T-helper 17 cell (primary cell): ENCODE measurements around the gene VPS45. TPM values are rescaled to one million over a fixed set of nuclear protein-coding genes. Genes with fewer than 3 reads are reported as not detected.
A peak's percentile ranks its signal among the peaks of the same experiment; 100 is the strongest.

Source experiments
- ATAC-seq: fragments of 150-1000 bp; cut with Tn5 transposase; 2 replicates; pipeline ENCODE4 v1.10.0; 2021; ENCODE audit warnings: mild to moderate bottlenecking, moderate library complexity
- DNase-seq, 3 donors: peaks; one replicate each; pipeline versions ENCODE4 v3.0.0 to v3.0.0-alpha.2; 2020 to 2021
- H3K9me3 ChIP-seq: one replicate; pipeline ENCODE4 v1.7.0; 2013; ENCODE audit warnings: low read length, mild to moderate bottlenecking; ENCODE audit not compliant: control insufficient read depth, poor library complexity, severe bottlenecking
- H3K27ac Mint-ChIP-seq: one replicate; pipeline ENCODE4 v1.8.0; 2022; ENCODE audit warnings: mild to moderate bottlenecking, moderate library complexity, mixed read lengths
- H3K27me3 Mint-ChIP-seq: one replicate; pipeline ENCODE4 v1.8.0; 2022; ENCODE audit warnings: mixed read lengths
- H3K36me3 Mint-ChIP-seq: one replicate; pipeline ENCODE4 v1.8.0; 2022; ENCODE audit warnings: low read depth, mixed read lengths
- H3K4me1 Mint-ChIP-seq: one replicate; pipeline ENCODE4 v1.8.0; 2022; ENCODE audit warnings: mild to moderate bottlenecking, mixed read lengths
- H3K4me3 Mint-ChIP-seq: one replicate; pipeline ENCODE4 v1.8.0; 2022; ENCODE audit warnings: mild to moderate bottlenecking, moderate library complexity, mixed read lengths
- total RNA-seq, 4 donors: library from RNA in 2 of 4; stranded (reverse) in 2 of 4; gene quantifications; one replicate each; pipeline ENCODE4 v1.2.3 and lab custom pipeline; 2022 to 2026

Gene VPS45
- total RNA-seq, 2 donors from 2014 or later, result 17.5 to 18.4 TPM

- H3K27me3 Mint-ChIP-seq, result no peaks in the 10 kb centered on the region
- peak overlapping the region; percentile 80 for H3K27ac Mint-ChIP-seq
- ATAC-seq (no peak), DNase-seq (no peak)
- no peaks in the 10 kb centered on the region for H3K9me3 ChIP-seq
- H3K4me3 Mint-ChIP-seq, result peak overlapping the region; percentile 95
- H3K36me3 Mint-ChIP-seq, result peaks cover 9% of the 10 kb centered on the region
- peaks cover 54% of the 10 kb centered on the region for H3K4me1 Mint-ChIP-seq
These were observed 81.3 kb downstream of the VPS45 start for GRCh38 chr1:150148837-150149270.

DNA sequence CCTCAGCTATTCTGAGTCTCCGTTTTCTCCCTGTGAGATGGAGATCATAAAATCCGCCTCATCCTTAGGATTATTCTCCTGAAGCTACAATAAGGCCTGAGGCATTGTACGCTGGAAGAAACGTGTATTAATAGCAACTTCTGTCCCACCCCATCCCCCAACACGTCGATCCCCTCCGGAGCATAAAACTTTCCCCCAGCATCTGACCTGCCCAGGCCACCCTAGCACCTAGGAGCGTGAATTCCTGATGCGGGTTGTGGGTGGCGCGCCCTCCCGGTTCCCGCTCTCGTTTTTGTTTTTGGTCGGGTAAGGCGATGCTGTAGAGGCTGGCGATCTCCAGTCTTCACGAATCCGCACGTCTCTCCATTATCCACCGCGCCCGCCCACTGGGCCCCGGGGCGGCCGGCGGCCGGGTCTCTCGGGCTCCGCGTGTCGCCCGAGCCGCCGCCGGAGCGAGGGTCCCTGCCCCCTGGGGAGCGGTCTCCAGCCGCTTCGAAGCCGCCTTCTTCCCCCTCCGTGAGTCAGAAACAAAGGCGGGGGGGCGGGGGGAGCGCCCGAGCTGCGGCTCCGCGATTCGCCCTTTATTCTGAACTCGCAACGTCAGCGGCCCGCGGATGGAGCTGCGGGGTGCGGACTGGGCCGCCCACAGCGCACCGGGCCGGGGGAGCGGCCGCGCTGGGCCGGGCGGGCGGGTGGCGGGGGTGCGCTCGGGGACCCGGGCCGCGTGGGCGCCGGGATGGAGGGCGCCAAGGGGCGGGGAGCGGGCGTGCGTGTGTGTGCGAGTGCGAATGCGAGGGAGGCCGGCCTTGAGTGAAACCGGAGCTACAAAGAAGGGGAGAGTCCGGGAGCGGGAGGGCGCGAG is 81.9 kb downstream of the VPS45 start, which contains the start of gene PLEKHO1:
Gene PLEKHO1 (plus strand): TSS at position 646 of the 862 bp plus-strand sequence. CDS start 342 bp downstream, outside the sequence.
- H3K36me3 Mint-ChIP-seq, result peaks cover 11% of the 10 kb centered on the region
- peak within 1 kb of the TSS; percentile 95 for H3K27ac Mint-ChIP-seq
- peaks cover 57% of the 10 kb centered on the region for H3K4me1 Mint-ChIP-seq
- ATAC-seq (peak; percentile 82), DNase-seq (peak; percentile 58 to 82 (median 78))
- peak within 1 kb of the TSS; percentile 96 for H3K4me3 Mint-ChIP-seq
- H3K27me3 Mint-ChIP-seq, result no peaks in the 10 kb centered on the region
- no peaks in the 10 kb centered on the region for H3K9me3 ChIP-seq

GRCh38 chr1:150150133-150151021 is 82.8 kb downstream of the VPS45 start:
- H3K27ac Mint-ChIP-seq, result peak overlapping the region; percentile 95
- peaks cover 16% of the 10 kb centered on the region for H3K36me3 Mint-ChIP-seq
- peak overlapping the region; percentile 96 for H3K4me3 Mint-ChIP-seq
- H3K9me3 ChIP-seq, result no peaks in the 10 kb centered on the region
- peaks cover 61% of the 10 kb centered on the region for H3K4me1 Mint-ChIP-seq
- no peaks in the 10 kb centered on the region for H3K27me3 Mint-ChIP-seq
- ATAC-seq (no peak), DNase-seq (no peak)

GRCh38 chr1:150151291-150152181 is 84.0 kb downstream of the VPS45 start:
- Mint-ChIP-seq H3K36me3 (peaks cover 16% of the 10 kb centered on the region), H3K4me1 (peaks cover 62% of the 10 kb centered on the region), H3K27ac (peak overlapping the region; percentile 95), H3K27me3 (no peaks in the 10 kb centered on the region), H3K4me3 (peak overlapping the region; percentile 96)
- ATAC-seq (peak; percentile 61), DNase-seq (peak; percentile 40 to 57 (median 42))
- H3K9me3 ChIP-seq, result no peaks in the 10 kb centered on the region

DNA sequence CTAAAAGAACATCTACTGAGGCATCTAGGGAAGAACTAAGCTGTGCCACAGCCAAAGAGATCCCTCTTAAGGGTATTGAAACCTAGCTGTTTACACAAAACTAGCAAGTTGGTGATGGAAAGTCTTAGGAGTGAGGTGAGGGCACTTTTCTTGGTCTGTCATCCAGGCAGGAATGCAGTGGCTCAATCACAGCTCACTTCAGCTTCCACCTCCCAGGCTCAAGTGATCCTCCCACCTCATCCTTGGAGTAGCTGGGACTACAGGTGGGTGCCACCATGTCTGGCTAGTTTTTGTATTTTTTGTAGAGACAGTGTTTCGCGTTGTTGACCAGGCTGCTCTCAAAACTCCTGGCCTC is 84.6 kb downstream of the VPS45 start:
- DNase-seq (no peak), ATAC-seq (no peak)
- Mint-ChIP-seq H3K36me3 (peaks cover 16% of the 10 kb centered on the region), H3K27me3 (no peaks in the 10 kb centered on the region), H3K4me3 (peak overlapping the region; percentile 96), H3K4me1 (peaks cover 58% of the 10 kb centered on the region), H3K27ac (peak overlapping the region; percentile 95)
- no peaks in the 10 kb centered on the region for H3K9me3 ChIP-seq

- peak overlapping the region; percentile 95 for H3K27ac Mint-ChIP-seq
- peaks cover 58% of the 10 kb centered on the region for H3K4me1 Mint-ChIP-seq
- peaks cover 16% of the 10 kb centered on the region for H3K36me3 Mint-ChIP-seq
- H3K4me3 Mint-ChIP-seq, result peak overlapping the region; percentile 19
- H3K27me3 Mint-ChIP-seq, result no peaks in the 10 kb centered on the region
- H3K9me3 ChIP-seq, result no peaks in the 10 kb centered on the region
- DNase-seq (no peak), ATAC-seq (no peak)
These were observed 85.3 kb downstream of the VPS45 start for GRCh38 chr1:150152772-150153456.

- Mint-ChIP-seq H3K27me3 (no peaks in the 10 kb centered on the region), H3K4me3 (peak overlapping the region; percentile 57)
These were observed 86.6 kb downstream of the VPS45 start for GRCh38 chr1:150154143-150154542.

GRCh38 chr1:150155413-150156071 is 88.0 kb downstream of the VPS45 start:
- ATAC-seq, result no peak
- Mint-ChIP-seq H3K4me1 (peaks cover 54% of the 10 kb centered on the region), H3K27ac (peak overlapping the region; percentile 95), H3K4me3 (no peak overlapping the region), H3K27me3 (no peaks in the 10 kb centered on the region), H3K36me3 (peaks cover 19% of the 10 kb centered on the region)
- DNase-seq, result no peak
- no peaks in the 10 kb centered on the region for H3K9me3 ChIP-seq

More at GRCh38 chr1:150154143-150154542, 86.6 kb downstream of the VPS45 start:
- no peaks in the 10 kb centered on the region for H3K9me3 ChIP-seq
- Mint-ChIP-seq H3K36me3 (peaks cover 19% of the 10 kb centered on the region), H3K4me1 (peaks cover 50% of the 10 kb centered on the region), H3K27ac (peak overlapping the region; percentile 95)
- ATAC-seq (no peak), DNase-seq (no peak)

GRCh38 chr1:150156868-150157603 is 89.5 kb downstream of the VPS45 start:
- H3K27ac Mint-ChIP-seq, result peak overlapping the region; percentile 95
- H3K9me3 ChIP-seq, result no peaks in the 10 kb centered on the region
- ATAC-seq, result no peak
- no peak overlapping the region for H3K4me3 Mint-ChIP-seq
- no peak for DNase-seq
- peaks cover 14% of the 10 kb centered on the region for H3K36me3 Mint-ChIP-seq
- H3K27me3 Mint-ChIP-seq, result no peaks in the 10 kb centered on the region
- H3K4me1 Mint-ChIP-seq, result peaks cover 58% of the 10 kb centered on the region

DNA sequence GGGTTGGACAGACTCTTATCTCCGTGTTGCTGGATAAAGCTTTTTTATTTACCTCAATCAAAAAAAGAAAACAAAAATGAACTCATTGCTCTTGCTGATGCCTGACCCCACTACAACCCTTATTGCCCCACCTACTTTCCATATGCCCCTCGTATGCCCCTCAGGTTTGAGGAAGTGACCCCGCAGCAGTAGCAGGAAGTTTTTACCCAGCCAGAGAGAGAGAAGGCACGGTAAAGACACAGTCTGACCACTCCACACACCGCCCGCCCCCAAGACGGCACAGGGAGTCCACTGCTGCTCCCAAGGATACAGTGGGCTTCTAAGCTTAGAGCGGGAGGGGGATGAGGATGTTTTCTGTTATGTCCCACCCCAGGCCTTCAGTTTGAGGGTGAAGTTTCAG is 92.0 kb downstream of the VPS45 start:
- Mint-ChIP-seq H3K4me3 (no peak overlapping the region), H3K27me3 (no peaks in the 10 kb centered on the region), H3K36me3 (peaks cover 8% of the 10 kb centered on the region), H3K27ac (peak overlapping the region; percentile 91), H3K4me1 (peaks cover 59% of the 10 kb centered on the region)
- no peaks in the 10 kb centered on the region for H3K9me3 ChIP-seq
- no peak for ATAC-seq
- DNase-seq, result no peak

GRCh38 chr1:150160964-150161621 is 93.5 kb downstream of the VPS45 start:
- no peaks in the 10 kb centered on the region for H3K9me3 ChIP-seq
- no peak for ATAC-seq
- Mint-ChIP-seq H3K27me3 (no peaks in the 10 kb centered on the region), H3K27ac (peak overlapping the region; percentile 91), H3K4me1 (peaks cover 57% of the 10 kb centered on the region), H3K4me3 (peak overlapping the region; percentile 68), H3K36me3 (peaks cover 3% of the 10 kb centered on the region)
- DNase-seq, result no peak
